GM12878 (cell line): Measurements from ENCODE around the gene CHN1. TPM values are rescaled to one million over a fixed set of nuclear protein-coding genes. Genes with fewer than 3 reads are reported as not detected.

ENCODE experiments used
- ATAC-seq: fragments of 200-7000 bp; cut with Tn5 transposase; 3 replicates; pipeline ENCODE4 v1.9.1; 2020; ENCODE audit warnings: mild to moderate bottlenecking, moderate library complexity
- BruUV-seq: library from RNA; stranded (reverse); fragments of 400-500 nt; replicated peaks from 2 replicates; lab custom pipeline; 2021; lab: Mats Ljungman, UMichigan
- CTCF ChIA-PET: fragments of 300-600 bp; sonication (Branson Sonifier 250); formaldehyde crosslinking; extraction: SDS; loops from one replicate; lab custom pipeline; 2021; ENCODE audit warnings: inconsistent platforms; lab: Yijun Ruan, JAX
- POLR2A ChIA-PET: fragments of 350-600 bp; formaldehyde crosslinking; extraction: SDS; loops from one replicate; lab custom pipeline; 2021; ENCODE audit warnings: inconsistent platforms; lab: Charles Lee
- RAD21 ChIA-PET: fragments of 300-600 bp; sonication (Branson Sonifier 250); formaldehyde crosslinking; loops from one replicate; lab custom pipeline; 2023; ENCODE audit warnings: antibody characterized with exemption; ENCODE audit not compliant: unreplicated experiment; lab: Charles Lee
- SMC1A ChIA-PET: fragments of 300-600 bp; sonication (Branson Sonifier 250); formaldehyde crosslinking; loops from one replicate; lab custom pipeline; 2023; ENCODE audit not compliant: unreplicated experiment, uncharacterized antibody; lab: Charles Lee
- DNase-seq: peaks from one replicate; pipeline ENCODE4 v3.0.0-alpha.2; 2011; ENCODE audit warnings: low read depth, low spot score
- FAIRE-seq: peaks from 3 replicates; lab custom pipeline; 2011; peaks lifted over from hg19 to GRCh38; lab: Jason Lieb, UNC
- H2AFZ ChIP-seq: 2 replicates; pipeline ENCODE4 v1.6.0; 2011; ENCODE audit warnings: low read depth, low read length, control low read depth; ENCODE audit not compliant: control insufficient read depth
- H3K27ac ChIP-seq: 2 replicates; pipeline ENCODE4 v1.5.1; 2011; ENCODE audit warnings: control low read depth; ENCODE audit not compliant: control insufficient read depth, insufficient read depth
- H3K27me3 ChIP-seq, 2 experiments: replicated peaks in 1 of 2; 2 replicates each; pipeline versions ENCODE4 v1.6.0 to v1.6.1; 2011; ENCODE audit warnings: low read length in 1 of 2; ENCODE audit not compliant: control insufficient read depth in 2 of 2, insufficient read depth in 2 of 2
- H3K36me3 ChIP-seq, 2 experiments: 2 replicates each; pipeline ENCODE4 v1.5.1; 2011; ENCODE audit warnings: low read length in 1 of 2; ENCODE audit not compliant: control insufficient read depth in 2 of 2, insufficient read depth in 2 of 2
- H3K4me1 ChIP-seq: 2 replicates; pipeline ENCODE4 v1.6.1; 2011; ENCODE audit warnings: mild to moderate bottlenecking, low read length, moderate library complexity, mixed read lengths; ENCODE audit not compliant: control insufficient read depth, insufficient read depth
- H3K4me2 ChIP-seq: 2 replicates; pipeline ENCODE4 v1.6.0; 2011; ENCODE audit warnings: control low read depth; ENCODE audit not compliant: control insufficient read depth, insufficient read depth
- H3K4me3 ChIP-seq: fragments of 200-600 bp; sonication (generic); 2 replicates; pipeline ENCODE4 v1.5.1; 2016
- H3K79me2 ChIP-seq: 2 replicates; pipeline ENCODE4 v1.6.0; 2011; ENCODE audit warnings: low read length; ENCODE audit not compliant: control insufficient read depth, insufficient read depth
- H3K9ac ChIP-seq: 2 replicates; pipeline ENCODE4 v1.8.0; 2011; ENCODE audit warnings: low read length, control low read depth, mixed read lengths; ENCODE audit not compliant: control insufficient read depth, insufficient read depth
- H3K9me3 ChIP-seq: replicated peaks from 3 replicates; pipeline ENCODE4 v1.5.1; 2011; ENCODE audit warnings: mild to moderate bottlenecking, low read length; ENCODE audit not compliant: control insufficient read depth, insufficient read depth
- H4K20me1 ChIP-seq: 2 replicates; pipeline ENCODE4 v1.6.0; 2011; ENCODE audit not compliant: control insufficient read depth, insufficient read depth
- SMARCA5 ChIP-seq: fragments of 450-650 bp; IDR thresholded peaks from 2 replicates; pipeline ENCODE4 v1.6.1; 2017; ENCODE audit warnings: mild to moderate bottlenecking
- SPI1 ChIP-seq: IDR thresholded peaks from 2 replicates; pipeline ENCODE4 v1.6.1; 2011; ENCODE audit warnings: low read depth, mild to moderate bottlenecking, low read length, moderate library complexity, borderline replicate concordance; ENCODE audit not compliant: insufficient read depth
- STAT3 ChIP-seq: IDR thresholded peaks from 2 replicates; pipeline ENCODE4 v1.6.1; 2011; ENCODE audit warnings: low read depth, low read length, improper control_type of control experiment
- TAF1 ChIP-seq: IDR thresholded peaks from 2 replicates; pipeline ENCODE4 v1.6.1; 2011; ENCODE audit warnings: mild to moderate bottlenecking, low read depth, low read length, borderline replicate concordance
- TBL1XR1 ChIP-seq: IDR thresholded peaks from 2 replicates; pipeline ENCODE4 v1.6.1; 2012; ENCODE audit warnings: low read depth, low read length, improper control_type of control experiment
- WRNIP1 ChIP-seq: IDR thresholded peaks from 2 replicates; pipeline ENCODE4 v1.6.1; 2011; ENCODE audit warnings: low read depth, low read length, improper control_type of control experiment, borderline replicate concordance
- WGBS: methylation state at CpG from one replicate; pipeline ENCODE4 v1.1.6; 2016; ENCODE audit warnings: low lambda C conversion rate; ENCODE audit not compliant: insufficient replicate concordance, insufficient coverage; ENCODE audit errors: missing lambda C conversion rate; 5-methylcytosine and 5-hydroxymethylcytosine counted together
- in situ Hi-C: fragments of 300-500 bp; cut with MboI; formaldehyde crosslinking; loops from 9 replicates; pipeline ENCODE4 v1.14.3; 2018; ENCODE audit warnings: mixed read lengths
- intact Hi-C: fragments of 100-400 bp; cut with micrococcal nuclease; formaldehyde crosslinking; loops from one replicate; pipeline ENCODE4 v1.14.2; 2022; ENCODE audit not compliant: unreplicated experiment
- polyA plus RNA-seq, 11 experiments: library from polyadenylated mRNA; depleted of rRNA in 4 of 11; unstranded in 6 of 11; stranded (reverse) in 5 of 11; fragments of >200 nt; fragmentation: Nextera tagmentation in 4 of 11; fragmentation: Illumina TruSeq in 1 of 11; extraction: Ambion mirVana in 4 of 11; extraction: Trizol in 1 of 11; gene quantifications; 1 replicate in 1 of 11; 2 replicates in 10 of 11; pipeline versions ENCODE4 v1.2.1 to v1.2.3, GENCODE V29; 2011 to 2016; ENCODE audit warnings: inconsistent platforms in 2 of 11, missing spikeins in 2 of 11, low read depth in 1 of 11
- total RNA-seq, 4 experiments: library from RNA; depleted of rRNA in 3 of 4; stranded (reverse); fragments of >200 nt in 3 of 4; fragmentation: Illumina TruSeq in 1 of 4; extraction: Trizol in 1 of 4; gene quantifications; 2 replicates each; pipeline versions ENCODE4 v1.2.1 to v1.2.3, GENCODE V29; 2013 to 2021

CHN1 gene
- total and polyA plus RNA-seq, 10 of the 15 experiments (the other 5 are each of a cell fraction or from before 2014, with no cell fraction given) = 0.18 to 0.92 (median 0.53) TPM; not detected in 1

DNA sequence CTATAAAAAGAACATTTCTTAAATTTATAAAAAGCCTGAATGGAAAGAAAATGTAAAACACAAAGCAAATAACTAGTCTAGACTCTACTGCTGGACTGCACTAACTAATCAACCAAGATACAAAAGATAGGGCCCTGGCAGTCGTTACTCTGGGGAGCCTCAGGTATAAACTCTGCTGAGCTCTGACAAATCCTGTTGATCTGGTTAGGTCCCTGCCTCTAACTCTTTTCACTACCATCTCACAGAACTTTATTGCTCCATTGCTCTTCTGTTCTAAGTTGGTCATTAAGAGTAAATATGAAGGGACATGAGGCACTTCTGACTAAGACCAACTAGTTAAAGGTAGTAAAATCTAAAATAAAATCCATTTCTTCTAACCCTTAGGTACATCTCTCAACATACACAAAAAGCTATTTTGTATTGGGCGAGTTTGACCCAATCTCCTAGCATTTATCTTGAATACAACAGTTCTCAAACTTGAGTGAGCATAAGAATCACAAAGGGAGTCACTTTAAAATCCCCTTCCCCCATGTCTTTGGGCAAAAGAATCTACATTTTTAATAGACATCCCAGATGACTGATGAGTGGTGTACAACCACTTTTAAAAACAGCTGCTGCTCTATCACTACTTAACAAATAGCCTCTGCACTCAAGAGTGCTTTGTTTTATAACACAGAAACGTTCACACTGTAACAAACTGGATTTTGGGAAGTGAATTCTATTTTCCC, 2.5 kb downstream of the CHN1 start (continued):
- no peak for TF ChIP-seq TAF1
- TF ChIP-seq, all 136 proteins: peak for 0

DNA sequence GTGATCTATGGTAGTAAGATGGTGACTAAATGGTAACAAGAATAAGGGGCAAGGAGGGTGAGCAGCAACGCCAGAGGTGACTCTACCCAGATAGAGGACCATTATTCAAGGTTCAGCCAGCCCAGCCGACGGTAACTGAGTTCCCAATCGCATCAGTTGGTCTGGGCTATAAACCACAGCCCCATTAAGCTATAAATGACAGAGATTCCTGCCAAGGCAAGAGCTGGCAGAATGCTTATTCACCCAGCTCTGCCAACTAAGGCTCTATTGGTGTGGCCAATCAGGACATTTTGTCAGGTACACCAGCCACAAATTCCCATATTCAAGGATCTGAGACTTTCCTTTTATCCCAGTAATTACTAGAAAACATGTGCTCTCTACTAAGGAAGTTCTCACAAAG, 3.6 kb downstream of the CHN1 start:
- H4K20me1 ChIP-seq = no peaks in the 10 kb centered on the region
- ChIA-PET POLR2A (no interaction called here), RAD21 (no interaction called here), CTCF (no interaction called here), SMC1A (interaction anchor here (1.6 kb wide), 1 partner anchor 43 kb away, joined by 4 read pairs; no protein-coding TSS in a partner anchor)
- peaks cover 2 to 23% of the 10 kb centered on the region in 2 experiments for H3K27me3 ChIP-seq
- no peaks in the 10 kb centered on the region for H3K36me3 ChIP-seq
- H3K4me1 ChIP-seq = peaks cover 2% of the 10 kb centered on the region; the same call in 1 of the 2 replicates
- H3K4me3 ChIP-seq = no peak overlapping the region
- TF ChIP-seq WRNIP1 (no peak), SMARCA5 (no peak), TBL1XR1 (no peak), SPI1 (no peak), STAT3 (no peak)
- no peak for ATAC-seq
- H2AFZ ChIP-seq = no peak overlapping the region
- BruUV-seq = no TSS peak
- 55% methylated on average over 4 of the region's 4 CpGs for WGBS
- no peak overlapping the region for H3K27ac ChIP-seq
- H3K4me2 ChIP-seq = no peak overlapping the region
- intact Hi-C loops = no loop called here
- no peaks in the 10 kb centered on the region for H3K79me2 ChIP-seq
- no peak overlapping the region for H3K9ac ChIP-seq
- in situ Hi-C loops = no loop called here
- FAIRE-seq = no peak
- no peaks in the 10 kb centered on the region for H3K9me3 ChIP-seq
- no peak for DNase-seq
